GM18909 (cell line): ENCODE measurements around the gene KRT14.
"Not testable (repeated sequence)": the region's sequence is repeated elsewhere in the genome, so short reads cannot be mapped to it uniquely, and the experiment has no call there.

Experiments used
- ATAC-seq: cut with Tn5 transposase; IDR thresholded peaks from one replicate; pipeline ENCODE4 v1.9.1; 2021; ENCODE audit warnings: mild to moderate bottlenecking; ENCODE audit not compliant: unreplicated experiment, poor library complexity

The KRT14 gene

GRCh38 chr17:41581366-41582060, 5.2 kb downstream of the KRT14 start:
- ATAC-seq = no peak

GRCh38 chr17:41580687-41581365, 5.9 kb downstream of the KRT14 start:
- no peak for ATAC-seq

GRCh38 chr17:41580244-41580575, 6.5 kb downstream of the KRT14 start:
- ATAC-seq = no peak

- no peak for ATAC-seq
Measured at GRCh38 chr17:41579484-41580243, 7.0 kb downstream of the KRT14 start.

- no peak for ATAC-seq
Measured at GRCh38 chr17:41578971-41579370, 7.7 kb downstream of the KRT14 start.

- ATAC-seq = no peak
Measured at GRCh38 chr17:41578538-41578937, 8.2 kb downstream of the KRT14 start.

- ATAC-seq = not testable (repeated sequence)
Measured at GRCh38 chr17:41576740-41577139, 10.0 kb downstream of the KRT14 start.

GRCh38 chr17:41575336-41575735, 11.4 kb downstream of the KRT14 start:
- ATAC-seq = no peak

- no peak for ATAC-seq
Measured at GRCh38 chr17:41571561-41572434, 14.9 kb downstream of the KRT14 start, which contains the start of gene KRT9. Gene KRT9 (minus strand): TSS chr17:41572059. CDS start chr17:41571992, 67 bp downstream.

GRCh38 chr17:41567317-41567716, 19.4 kb downstream of the KRT14 start:
- no peak for ATAC-seq

GRCh38 chr17:41565338-41565737, 21.4 kb downstream of the KRT14 start:
- no peak for ATAC-seq

GRCh38 chr17:41563607-41564170, 23.0 kb downstream of the KRT14 start:
- ATAC-seq = no peak

GRCh38 chr17:41561554-41561953, 25.1 kb downstream of the KRT14 start:
- no peak for ATAC-seq

GRCh38 chr17:41559548-41559947, 27.1 kb downstream of the KRT14 start:
- ATAC-seq = no peak

GRCh38 chr17:41556931-41557330, 29.8 kb downstream of the KRT14 start:
- ATAC-seq = no peak

- no peak for ATAC-seq
Measured at GRCh38 chr17:41556306-41556705, 30.4 kb downstream of the KRT14 start.

GRCh38 chr17:41555105-41555887, 31.4 kb downstream of the KRT14 start:
- no peak for ATAC-seq

GRCh38 chr17:41553987-41554680, 32.6 kb downstream of the KRT14 start:
- no peak for ATAC-seq

GRCh38 chr17:41553176-41553575, 33.5 kb downstream of the KRT14 start:
- ATAC-seq = no peak
